K562 (cell line): ENCODE data around the gene IRAG1. TPM values are rescaled to one million over a fixed set of nuclear protein-coding genes. Genes with fewer than 3 reads are reported as not detected.

Experiments used
- CHD1 ChIP-seq: fragments of 200-600 bp; sonication (generic); IDR thresholded peaks from one replicate; pipeline ENCODE4 v1.6.1; 2012; ENCODE audit warnings: mild to moderate bottlenecking, moderate library complexity, low read length, inconsistent platforms
- EHMT2 ChIP-seq: fragments of 450-650 bp; IDR thresholded peaks from 2 replicates; pipeline ENCODE4 v1.6.1; 2018; ENCODE audit warnings: antibody characterized with exemption
- ESRRA ChIP-seq: fragments of 450-650 bp; IDR thresholded peaks from 2 replicates; pipeline ENCODE4 v1.6.1; 2014; ENCODE audit warnings: low read depth, mild to moderate bottlenecking, moderate library complexity, borderline replicate concordance
- FUS ChIP-seq: fragments of 200-400 bp; formaldehyde crosslinking; optimal IDR thresholded peaks from 2 replicates; pipeline ENCODE3; 2017; ENCODE audit warnings: low read depth, low read length
- GABPB2 ChIP-seq: fragments of 250-450 bp; sonication (Bioruptor Pico); conservative IDR thresholded peaks from 2 replicates; pipeline ENCODE4 v1.5.1; 2021; ENCODE audit warnings: mild to moderate bottlenecking
- HDAC6 ChIP-seq: IDR thresholded peaks from 2 replicates; pipeline ENCODE4 v1.6.1; 2012; ENCODE audit warnings: low read depth, mild to moderate bottlenecking, control low read depth, inconsistent platforms, low read length, moderate library complexity
- HIVEP1 ChIP-seq: fragments of 250-450 bp; sonication (Bioruptor Pico); IDR thresholded peaks from 2 replicates; pipeline ENCODE4 v1.4.0; 2020; ENCODE audit warnings: mild to moderate bottlenecking
- L3MBTL2 ChIP-seq: fragments of 450-650 bp; IDR thresholded peaks from 2 replicates; pipeline ENCODE4 v1.6.1; 2016; ENCODE audit warnings: mild to moderate bottlenecking, moderate library complexity
- MCM7 ChIP-seq, 2 experiments: fragments of 450-650 bp; IDR thresholded peaks; 2 replicates each; pipeline ENCODE4 v1.6.1; 2016 to 2018
- MLX ChIP-seq, 2 experiments: fragments of 450-650 bp in 1 of 2; sonication (generic) in 1 of 2; formaldehyde crosslinking; conservative IDR thresholded peaks; 2 replicates each; pipeline versions ENCODE4 v1.4.0 to v1.8.1; 2020 to 2022; ENCODE audit warnings: mild to moderate bottlenecking in 1 of 2, missing genetic modification reagents in 1 of 2
- NFE2 ChIP-seq: IDR thresholded peaks from 2 replicates; pipeline ENCODE4 v1.6.1; 2014; ENCODE audit warnings: antibody characterized with exemption, low read depth
- NFIC ChIP-seq: fragments of 450-650 bp; IDR thresholded peaks from 2 replicates; pipeline ENCODE4 v1.6.1; 2017; ENCODE audit warnings: mild to moderate bottlenecking, inconsistent platforms
- RBBP5 ChIP-seq: fragments of 200-600 bp; sonication (generic); IDR thresholded peaks from 2 replicates; pipeline ENCODE4 v1.6.1; 2012; ENCODE audit warnings: borderline replicate concordance, mild to moderate bottlenecking, low read length, control low read depth, inconsistent platforms; ENCODE audit not compliant: insufficient read depth, poor library complexity, severe bottlenecking
- RFX1 ChIP-seq: fragments of 450-650 bp; IDR thresholded peaks from 2 replicates; pipeline ENCODE4 v1.6.1; 2016; ENCODE audit warnings: mild to moderate bottlenecking, moderate library complexity
- SIN3A ChIP-seq, 2 experiments: fragments of 150-350 bp in 1 of 2; IDR thresholded peaks; 2 replicates each; pipeline ENCODE4 v1.6.1; 2011 to 2016; ENCODE audit warnings: borderline replicate concordance in 2 of 2, low read depth in 2 of 2, low read length in 2 of 2, mild to moderate bottlenecking in 2 of 2, moderate library complexity in 2 of 2; ENCODE audit not compliant: control insufficient read depth in 1 of 2
- ZBTB9 ChIP-seq: fragments of 450-650 bp; formaldehyde crosslinking; IDR thresholded peaks from 2 replicates; pipeline ENCODE4 v1.4.0; 2020; ENCODE audit warnings: mild to moderate bottlenecking, moderate library complexity
- ZFP30 ChIP-seq: fragments of 250-450 bp; sonication (Bioruptor Pico); IDR thresholded peaks from 2 replicates; pipeline ENCODE4 v1.8.0; 2022; ENCODE audit warnings: moderate library complexity, mild to moderate bottlenecking, inconsistent platforms, borderline replicate concordance
- ZNF140 ChIP-seq: fragments of 250-450 bp; sonication (Bioruptor Pico); IDR thresholded peaks from 2 replicates; pipeline ENCODE4 v1.8.0; 2021; ENCODE audit warnings: moderate library complexity, mild to moderate bottlenecking, inconsistent platforms
- ZNF347 ChIP-seq: fragments of 450-650 bp; formaldehyde crosslinking; IDR thresholded peaks from 2 replicates; pipeline ENCODE4 v1.4.0; 2020; ENCODE audit warnings: low read depth, mild to moderate bottlenecking, moderate library complexity
- ZNF717 ChIP-seq: fragments of 250-450 bp; sonication (Bioruptor Pico); IDR thresholded peaks from 2 replicates; pipeline ENCODE4 v1.5.0; 2021
- polyA plus RNA-seq, 8 experiments: library from polyadenylated mRNA; depleted of rRNA in 4 of 8; stranded (reverse) in 5 of 8; unstranded in 3 of 8; fragments of >200 nt; fragmentation: Nextera tagmentation in 2 of 8; fragmentation: Illumina TruSeq in 1 of 8; extraction: Ambion mirVana in 2 of 8; extraction: Trizol in 1 of 8; gene quantifications; 2 replicates each; pipeline versions ENCODE4 v1.2.1 to v1.2.3, GENCODE V29; 2011 to 2014; ENCODE audit warnings: inconsistent platforms in 1 of 8, missing spikeins in 1 of 8
- total RNA-seq, 7 experiments: library from RNA; depleted of rRNA in 6 of 7; stranded (reverse); fragments of >200 nt in 6 of 7; fragmentation: Illumina TruSeq in 2 of 7; extraction: Trizol in 2 of 7; gene quantifications; 2 replicates each; pipeline versions ENCODE4 v1.2.1 to v1.2.3, GENCODE V29; 2011 to 2021; ENCODE audit warnings: low replicate concordance in 1 of 7
- TF ChIP-seq, protein P1 (sequence below): IDR thresholded peaks from 2 replicates; pipeline ENCODE4 v1.6.1; 2011; ENCODE audit not compliant: insufficient read length; ENCODE audit errors: extremely low read depth
- TF ChIP-seq, protein P2 (sequence below): fragments of 250-450 bp; sonication (Bioruptor Pico); IDR thresholded peaks from 2 replicates; pipeline ENCODE4 v1.8.0; 2021; ENCODE audit warnings: borderline replicate concordance, mild to moderate bottlenecking, moderate library complexity; ENCODE audit not compliant: poor library complexity, severe bottlenecking
- TF ChIP-seq, protein P3 (sequence below): fragments of 450-650 bp; IDR thresholded peaks from one replicate; pipeline ENCODE4 v1.6.1; 2018; ENCODE audit warnings: mild to moderate bottlenecking, moderate library complexity; ENCODE audit not compliant: partially characterized antibody

The IRAG1 gene
- total and polyA plus RNA-seq, 9 of the 15 experiments (the other 6 are each of a cell fraction or from before 2014, with no cell fraction given): 0.01 to 0.22 (median 0.09) TPM; not detected in 1

GRCh38 chr11:10735481-10736475 is 42.2 kb upstream of the IRAG1 start (continued):
- no peak for TF ChIP-seq ZFP30 (CRISPR knock-in tag)
- no peak for TF ChIP-seq ZNF140 (CRISPR knock-in tag)
- TF ChIP-seq RBBP5: peak; percentile 29
- TF ChIP-seq L3MBTL2: peak; percentile 61; the same call in 1 of the 2 replicates
- no peak for TF ChIP-seq ZNF347 (CRISPR knock-in tag)
- TF ChIP-seq RFX1: no peak
- TF ChIP-seq EHMT2: no peak
- TF ChIP-seq, protein P1, sequence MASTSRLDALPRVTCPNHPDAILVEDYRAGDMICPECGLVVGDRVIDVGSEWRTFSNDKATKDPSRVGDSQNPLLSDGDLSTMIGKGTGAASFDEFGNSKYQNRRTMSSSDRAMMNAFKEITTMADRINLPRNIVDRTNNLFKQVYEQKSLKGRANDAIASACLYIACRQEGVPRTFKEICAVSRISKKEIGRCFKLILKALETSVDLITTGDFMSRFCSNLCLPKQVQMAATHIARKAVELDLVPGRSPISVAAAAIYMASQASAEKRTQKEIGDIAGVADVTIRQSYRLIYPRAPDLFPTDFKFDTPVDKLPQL: no peak
- no peak for TF ChIP-seq GABPB2
- TF ChIP-seq MLX (CRISPR knock-in tag; conservative IDR thresholded peaks at IDR 0.05): no peak
- TF ChIP-seq, protein P2, sequence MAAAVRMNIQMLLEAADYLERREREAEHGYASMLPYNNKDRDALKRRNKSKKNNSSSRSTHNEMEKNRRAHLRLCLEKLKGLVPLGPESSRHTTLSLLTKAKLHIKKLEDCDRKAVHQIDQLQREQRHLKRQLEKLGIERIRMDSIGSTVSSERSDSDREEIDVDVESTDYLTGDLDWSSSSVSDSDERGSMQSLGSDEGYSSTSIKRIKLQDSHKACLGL (CRISPR knock-in tag): no peak
- TF ChIP-seq ZBTB9 (CRISPR knock-in tag): no peak; the same call in 1 of the 2 replicates
- no peak for TF ChIP-seq NFE2
- TF ChIP-seq, protein P3, sequence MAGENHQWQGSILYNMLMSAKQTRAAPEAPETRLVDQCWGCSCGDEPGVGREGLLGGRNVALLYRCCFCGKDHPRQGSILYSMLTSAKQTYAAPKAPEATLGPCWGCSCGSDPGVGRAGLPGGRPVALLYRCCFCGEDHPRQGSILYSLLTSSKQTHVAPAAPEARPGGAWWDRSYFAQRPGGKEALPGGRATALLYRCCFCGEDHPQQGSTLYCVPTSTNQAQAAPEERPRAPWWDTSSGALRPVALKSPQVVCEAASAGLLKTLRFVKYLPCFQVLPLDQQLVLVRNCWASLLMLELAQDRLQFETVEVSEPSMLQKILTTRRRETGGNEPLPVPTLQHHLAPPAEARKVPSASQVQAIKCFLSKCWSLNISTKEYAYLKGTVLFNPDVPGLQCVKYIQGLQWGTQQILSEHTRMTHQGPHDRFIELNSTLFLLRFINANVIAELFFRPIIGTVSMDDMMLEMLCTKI: no peak
- TF ChIP-seq ZNF717 (CRISPR knock-in tag): no peak
- no peak for TF ChIP-seq HDAC6
- TF ChIP-seq SIN3A (IDR thresholded peaks at IDR 0.05; ENCODE audit: borderline replicate concordance in 2 of 2, control insufficient read depth in 1 of 2, low read depth in 2 of 2, low read length in 2 of 2): no peak
- TF ChIP-seq FUS: no peak
- no peak for TF ChIP-seq MCM7 (IDR thresholded peaks at IDR 0.05)
- no peak; the same call in 1 of the 2 replicates for TF ChIP-seq NFIC
- TF ChIP-seq HIVEP1 (CRISPR knock-in tag): no peak
- TF ChIP-seq CHD1: no peak
- peak; percentile 73 for TF ChIP-seq ESRRA
